ENCODE results near the gene NPHP3.
"Not testable (repeated sequence)": the region's sequence is repeated elsewhere in the genome, so short reads cannot be mapped to it uniquely, and the experiment has no call there.

NPHP3 gene

DNA sequence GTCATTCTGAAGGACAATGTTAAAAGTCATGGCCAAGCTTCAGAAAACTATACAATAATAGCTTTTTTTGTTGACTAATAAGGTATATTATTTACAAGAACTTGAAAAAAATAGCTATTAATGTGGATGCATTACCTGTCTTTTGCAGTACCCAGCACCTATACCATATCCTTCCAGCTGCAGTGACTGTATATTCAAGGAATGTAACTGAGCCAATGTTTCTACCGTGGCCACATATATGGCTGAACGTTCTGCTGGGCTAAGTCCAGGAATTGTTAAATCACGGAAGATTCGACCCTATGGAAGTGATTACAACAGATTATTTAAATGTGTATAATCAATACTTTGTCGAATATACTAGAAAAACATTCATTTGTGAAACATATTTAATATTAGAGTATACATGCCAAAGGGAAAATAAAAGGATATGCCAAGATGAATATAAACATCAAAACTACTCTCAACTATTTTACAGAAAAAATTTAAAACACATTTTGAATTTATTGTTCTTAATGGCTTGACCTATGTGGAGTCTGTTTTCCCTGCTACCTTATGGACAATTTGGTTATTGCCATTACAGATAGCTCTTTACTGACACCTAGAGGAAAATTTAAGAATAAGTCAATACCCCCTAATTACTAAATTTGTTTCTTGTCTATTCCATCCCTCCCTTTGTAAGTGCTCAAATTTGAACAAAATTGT, 80.2 kb downstream of the NPHP3 start:
- no peak for DNase-seq (ENCODE audit: low spot score)
- H3K4me1 ChIP-seq (ENCODE audit: insufficient read depth, poor library complexity, severe bottlenecking): peaks cover 36% of the 10 kb centered on the region
- no peaks in the 10 kb centered on the region for H3K9me3 ChIP-seq (ENCODE audit: severe bottlenecking)
- peaks cover 42% of the 10 kb centered on the region for H3K36me3 ChIP-seq (ENCODE audit: low read depth)
- TF ChIP-seq, protein P1, sequence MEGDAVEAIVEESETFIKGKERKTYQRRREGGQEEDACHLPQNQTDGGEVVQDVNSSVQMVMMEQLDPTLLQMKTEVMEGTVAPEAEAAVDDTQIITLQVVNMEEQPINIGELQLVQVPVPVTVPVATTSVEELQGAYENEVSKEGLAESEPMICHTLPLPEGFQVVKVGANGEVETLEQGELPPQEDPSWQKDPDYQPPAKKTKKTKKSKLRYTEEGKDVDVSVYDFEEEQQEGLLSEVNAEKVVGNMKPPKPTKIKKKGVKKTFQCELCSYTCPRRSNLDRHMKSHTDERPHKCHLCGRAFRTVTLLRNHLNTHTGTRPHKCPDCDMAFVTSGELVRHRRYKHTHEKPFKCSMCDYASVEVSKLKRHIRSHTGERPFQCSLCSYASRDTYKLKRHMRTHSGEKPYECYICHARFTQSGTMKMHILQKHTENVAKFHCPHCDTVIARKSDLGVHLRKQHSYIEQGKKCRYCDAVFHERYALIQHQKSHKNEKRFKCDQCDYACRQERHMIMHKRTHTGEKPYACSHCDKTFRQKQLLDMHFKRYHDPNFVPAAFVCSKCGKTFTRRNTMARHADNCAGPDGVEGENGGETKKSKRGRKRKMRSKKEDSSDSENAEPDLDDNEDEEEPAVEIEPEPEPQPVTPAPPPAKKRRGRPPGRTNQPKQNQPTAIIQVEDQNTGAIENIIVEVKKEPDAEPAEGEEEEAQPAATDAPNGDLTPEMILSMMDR (IDR thresholded peaks at IDR 0.05; ENCODE audit: poor library complexity, severe bottlenecking): peak; percentile 95
- peak; percentile 78 for ATAC-seq (ENCODE audit: low read depth)
- H3K4me3 ChIP-seq (ENCODE audit: severe bottlenecking): no peak overlapping the region
- no peaks in the 10 kb centered on the region for H3K27me3 ChIP-seq (ENCODE audit: insufficient read depth, poor library complexity, severe bottlenecking)
- peak overlapping the region; percentile 14 for H3K27ac ChIP-seq (ENCODE audit: poor library complexity, severe bottlenecking)

DNA sequence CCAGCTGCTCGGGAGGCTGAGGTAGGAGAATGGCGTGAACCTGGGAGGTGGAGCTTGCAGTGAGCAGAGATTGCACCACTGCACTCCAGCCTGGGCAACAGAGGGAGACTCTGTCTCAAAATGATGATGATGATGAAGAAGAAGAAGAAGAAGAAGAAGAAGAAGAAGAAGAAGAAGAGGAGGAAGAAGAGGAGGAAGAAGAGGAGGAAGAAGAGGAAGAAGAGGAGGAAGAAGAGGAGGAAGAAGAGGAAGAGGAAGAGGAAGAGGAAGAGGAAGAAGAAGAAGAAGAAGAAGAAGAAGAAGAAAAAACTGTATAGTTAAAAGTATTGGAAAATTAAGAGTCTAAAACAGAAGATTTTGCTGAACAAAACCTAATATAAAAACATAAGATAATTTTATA, 80.8 kb downstream of the NPHP3 start:
- H3K4me3 ChIP-seq (ENCODE audit: severe bottlenecking); ATAC-seq (ENCODE audit: low read depth); DNase-seq (ENCODE audit: low spot score); H3K9me3 ChIP-seq (ENCODE audit: severe bottlenecking); H3K27me3 ChIP-seq (ENCODE audit: insufficient read depth, poor library complexity, severe bottlenecking): not testable (repeated sequence)
- Histone ChIP-seq H3K4me1 (ENCODE audit: insufficient read depth, poor library complexity, severe bottlenecking) (peaks cover 40% of the 10 kb centered on the region), H3K36me3 (ENCODE audit: low read depth) (peaks cover 47% of the 10 kb centered on the region), H3K27ac (ENCODE audit: poor library complexity, severe bottlenecking) (peak overlapping the region; percentile 14)

DNA sequence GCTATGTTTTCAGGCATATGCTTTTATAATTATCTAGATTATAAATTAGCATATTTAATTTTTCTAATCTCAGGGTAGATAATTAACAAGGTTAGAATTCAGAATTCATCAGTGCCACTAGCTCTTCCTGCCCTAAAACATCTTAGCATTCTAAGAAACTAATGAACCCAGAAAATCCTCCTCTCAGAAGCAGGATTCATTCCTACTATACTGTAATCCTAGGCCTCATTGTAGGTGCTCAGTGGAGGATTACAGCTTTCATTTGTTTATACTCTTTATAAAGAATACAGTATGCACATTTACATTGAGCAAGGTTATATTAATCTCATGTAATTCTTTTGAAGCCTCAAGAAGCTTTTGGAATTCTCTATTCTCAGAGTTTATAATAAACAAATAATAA, 83.5 kb downstream of the NPHP3 start:
- Histone ChIP-seq H3K27ac (ENCODE audit: poor library complexity, severe bottlenecking) (peak overlapping the region; percentile 75), H3K36me3 (ENCODE audit: low read depth) (peaks cover 50% of the 10 kb centered on the region), H3K9me3 (ENCODE audit: severe bottlenecking) (no peaks in the 10 kb centered on the region), H3K4me1 (ENCODE audit: insufficient read depth, poor library complexity, severe bottlenecking) (peaks cover 28% of the 10 kb centered on the region), H3K4me3 (ENCODE audit: severe bottlenecking) (no peak overlapping the region), H3K27me3 (ENCODE audit: insufficient read depth, poor library complexity, severe bottlenecking) (no peaks in the 10 kb centered on the region)
- ATAC-seq (ENCODE audit: low read depth) (no peak), DNase-seq (ENCODE audit: low spot score) (no peak)
- TF ChIP-seq, protein P1 (IDR thresholded peaks at IDR 0.05; ENCODE audit: poor library complexity, severe bottlenecking): no peak

DNA sequence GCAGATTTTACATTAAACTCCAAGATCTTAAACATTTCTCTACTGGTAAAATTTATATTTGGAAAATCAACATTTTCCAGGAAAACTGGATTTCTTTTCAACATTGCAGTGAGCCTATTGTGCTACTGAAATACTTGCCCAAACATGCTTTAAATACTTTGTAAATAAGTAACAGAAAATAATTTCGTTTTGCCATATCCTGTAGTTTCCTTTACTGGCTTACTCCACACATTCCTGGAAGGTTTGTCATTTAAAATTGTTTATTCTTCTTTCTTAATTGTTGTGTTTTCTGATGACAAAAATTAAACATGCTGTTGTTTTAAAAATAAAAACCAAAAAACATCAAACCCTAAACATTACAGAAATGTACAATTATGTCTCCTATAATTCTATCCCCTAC, 84.6 kb downstream of the NPHP3 start:
- Histone ChIP-seq H3K4me3 (ENCODE audit: severe bottlenecking) (no peak overlapping the region), H3K4me1 (ENCODE audit: insufficient read depth, poor library complexity, severe bottlenecking) (peaks cover 28% of the 10 kb centered on the region), H3K9me3 (ENCODE audit: severe bottlenecking) (no peaks in the 10 kb centered on the region), H3K36me3 (ENCODE audit: low read depth) (peaks cover 50% of the 10 kb centered on the region), H3K27me3 (ENCODE audit: insufficient read depth, poor library complexity, severe bottlenecking) (no peaks in the 10 kb centered on the region), H3K27ac (ENCODE audit: poor library complexity, severe bottlenecking) (peak overlapping the region; percentile 75)
- ATAC-seq (ENCODE audit: low read depth) (peak; percentile 93), DNase-seq (ENCODE audit: low spot score) (no peak)
- TF ChIP-seq, protein P1 (IDR thresholded peaks at IDR 0.05; ENCODE audit: poor library complexity, severe bottlenecking): no peak

DNA sequence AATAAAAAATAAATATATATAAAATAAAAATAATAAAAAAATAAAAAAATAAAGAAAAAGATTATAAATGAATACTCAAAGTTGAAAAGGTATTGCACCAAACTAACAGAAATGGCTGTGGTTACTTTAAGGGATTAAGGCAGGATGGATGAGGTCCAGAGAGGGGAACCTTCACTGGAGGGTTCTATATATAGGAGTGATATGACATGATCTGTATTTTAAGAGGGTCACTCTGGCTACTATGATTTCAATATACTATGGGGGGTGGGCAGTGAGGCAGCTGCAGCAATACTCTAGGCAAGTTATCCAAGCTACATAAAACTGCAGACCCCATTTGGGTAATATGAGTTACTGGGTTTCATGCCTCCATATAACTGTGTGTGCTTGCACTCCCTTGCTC, 87.2 kb downstream of the NPHP3 start:
- H3K36me3 ChIP-seq (ENCODE audit: low read depth): peaks cover 40% of the 10 kb centered on the region
- no peak for DNase-seq (ENCODE audit: low spot score)
- no peak for ATAC-seq (ENCODE audit: low read depth)
- no peak overlapping the region for H3K27ac ChIP-seq (ENCODE audit: poor library complexity, severe bottlenecking)
- no peaks in the 10 kb centered on the region for H3K9me3 ChIP-seq (ENCODE audit: severe bottlenecking)
- TF ChIP-seq, protein P1 (IDR thresholded peaks at IDR 0.05; ENCODE audit: poor library complexity, severe bottlenecking): no peak
- H3K27me3 ChIP-seq (ENCODE audit: insufficient read depth, poor library complexity, severe bottlenecking): no peaks in the 10 kb centered on the region
- H3K4me3 ChIP-seq (ENCODE audit: severe bottlenecking): no peak overlapping the region
- H3K4me1 ChIP-seq (ENCODE audit: insufficient read depth, poor library complexity, severe bottlenecking): peaks cover 29% of the 10 kb centered on the region

Data from RWPE2 (cell line).